Measurements from ENCODE around the gene TMEM217.

- TF ChIP-seq POLR2A (IDR thresholded peaks at IDR 0.05): no peak
- TF ChIP-seq CTCF (IDR thresholded peaks at IDR 0.05): no peak
- TF ChIP-seq POLR2AphosphoS5 (IDR thresholded peaks at IDR 0.05; ENCODE audit: insufficient read depth in 1 of 2, low read depth in 1 of 2): no peak
These were observed 7.9 kb upstream of the TMEM217 start for GRCh38 chr6:37265860-37266259.
